ENCODE results near the gene GDNF. TPM values are rescaled to one million over a fixed set of nuclear protein-coding genes. Genes with fewer than 3 reads are reported as not detected.

The GDNF gene
- total and polyA plus RNA-seq, 3 experiments from 2014 or later, result not detected

GRCh38 chr5:37836235-37836591 lies 3.6 kb downstream of the GDNF start:
- peaks cover 43% of the 10 kb centered on the region for H3K27me3 ChIP-seq (ENCODE audit: insufficient read depth, low read length, poor library complexity, severe bottlenecking)
- Mint-ChIP-seq H3K36me3 (peaks cover 0 to 2% (median 0%) of the 10 kb centered on the region in 3 donors), H3K27ac (no peak overlapping the region), H3K27me3 (peaks cover 62 to 85% of the 10 kb centered on the region in 2 donors), H3K9me3 (peaks cover 0 to 2% (median 0%) of the 10 kb centered on the region in 5 donors), H3K4me1 (peaks cover 18 to 49% (median 19%) of the 10 kb centered on the region in 3 donors), H3K4me3 (peak overlapping the region in 1 of 7 donors; percentile 36)
- no peak overlapping the region for H3K4me3 ChIP-seq (ENCODE audit: low read length)
- no peak overlapping the region for H3K27ac ChIP-seq (ENCODE audit: low read depth, low read length)
- no peaks in the 10 kb centered on the region for H3K9me3 ChIP-seq (ENCODE audit: low read length)
- no peak for DNase-seq
- no peaks in the 10 kb centered on the region for H3K36me3 ChIP-seq (ENCODE audit: insufficient read depth, low read length)
- CTCF ChIA-PET, result no interaction called here
- POLR2A ChIA-PET, result no interaction called here
- H3K4me1 ChIP-seq (ENCODE audit: insufficient read depth, low read length), result peaks cover 8% of the 10 kb centered on the region

DNA sequence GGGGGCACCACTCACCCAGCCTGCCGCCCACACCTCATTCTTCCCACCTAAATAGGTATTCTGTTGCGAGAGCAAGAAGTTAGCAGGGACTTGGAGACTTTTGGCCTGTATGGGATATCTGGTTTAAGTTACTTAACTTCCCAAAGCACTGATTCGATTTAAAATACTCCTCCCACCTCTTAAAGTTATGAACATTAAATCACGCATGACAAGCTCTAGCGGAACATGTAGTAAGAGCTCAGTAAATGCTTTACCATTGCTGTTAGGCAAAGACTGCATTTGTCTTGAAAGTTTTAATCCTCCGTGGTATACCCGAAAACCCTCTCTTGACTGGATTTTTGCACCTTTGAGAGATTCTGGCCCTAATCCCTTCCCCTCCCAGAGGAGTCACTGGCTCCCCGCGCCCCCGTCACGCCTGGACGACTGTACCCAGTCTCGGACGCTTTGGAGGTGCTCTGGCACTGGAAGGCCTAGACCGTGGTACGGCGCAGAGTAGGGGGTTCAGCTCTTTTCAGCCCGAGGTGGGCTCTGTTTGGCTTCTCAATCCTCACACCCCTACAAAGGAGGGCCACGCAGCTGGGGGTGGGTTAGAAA lies 4.4 kb downstream of the GDNF start:
- Histone ChIP-seq H3K4me3 (ENCODE audit: low read length) (no peak overlapping the region), H3K27ac (ENCODE audit: low read depth, low read length) (no peak overlapping the region), H3K27me3 (ENCODE audit: insufficient read depth, low read length, poor library complexity, severe bottlenecking) (peaks cover 37% of the 10 kb centered on the region), H3K36me3 (ENCODE audit: insufficient read depth, low read length) (no peaks in the 10 kb centered on the region), H3K4me1 (ENCODE audit: insufficient read depth, low read length) (peaks cover 8% of the 10 kb centered on the region), H3K9me3 (ENCODE audit: low read length) (no peaks in the 10 kb centered on the region)
- peaks cover 0 to 2% (median 0%) of the 10 kb centered on the region in 5 donors for H3K9me3 Mint-ChIP-seq
- peaks cover 18 to 46% (median 19%) of the 10 kb centered on the region in 3 donors for H3K4me1 Mint-ChIP-seq
- peaks cover 0 to 2% (median 0%) of the 10 kb centered on the region in 3 donors for H3K36me3 Mint-ChIP-seq
- no peak overlapping the region for H3K4me3 Mint-ChIP-seq
- no peak for DNase-seq
- peaks cover 62 to 82% of the 10 kb centered on the region in 2 donors for H3K27me3 Mint-ChIP-seq
- ChIA-PET CTCF (no interaction called here), POLR2A (no interaction called here)
- H3K27ac Mint-ChIP-seq, result no peak overlapping the region

- Mint-ChIP-seq H3K4me1 (peaks cover 18 to 45% (median 19%) of the 10 kb centered on the region in 3 donors), H3K9me3 (peaks cover 0 to 2% (median 0%) of the 10 kb centered on the region in 5 donors), H3K27me3 (peaks cover 65 to 88% of the 10 kb centered on the region in 2 donors), H3K36me3 (peaks cover 0 to 2% (median 0%) of the 10 kb centered on the region in 3 donors), H3K27ac (no peak overlapping the region), H3K4me3 (no peak overlapping the region)
- Histone ChIP-seq H3K4me3 (ENCODE audit: low read length) (no peak overlapping the region), H3K27me3 (ENCODE audit: insufficient read depth, low read length, poor library complexity, severe bottlenecking) (peaks cover 37% of the 10 kb centered on the region), H3K4me1 (ENCODE audit: insufficient read depth, low read length) (peaks cover 8% of the 10 kb centered on the region), H3K27ac (ENCODE audit: low read depth, low read length) (no peak overlapping the region), H3K9me3 (ENCODE audit: low read length) (no peaks in the 10 kb centered on the region), H3K36me3 (ENCODE audit: insufficient read depth, low read length) (no peaks in the 10 kb centered on the region)
- ChIA-PET POLR2A (no interaction called here), CTCF (no interaction called here)
- DNase-seq, result no peak
Observed at GRCh38 chr5:37834542-37835379, 5.1 kb downstream of the GDNF start.

DNA sequence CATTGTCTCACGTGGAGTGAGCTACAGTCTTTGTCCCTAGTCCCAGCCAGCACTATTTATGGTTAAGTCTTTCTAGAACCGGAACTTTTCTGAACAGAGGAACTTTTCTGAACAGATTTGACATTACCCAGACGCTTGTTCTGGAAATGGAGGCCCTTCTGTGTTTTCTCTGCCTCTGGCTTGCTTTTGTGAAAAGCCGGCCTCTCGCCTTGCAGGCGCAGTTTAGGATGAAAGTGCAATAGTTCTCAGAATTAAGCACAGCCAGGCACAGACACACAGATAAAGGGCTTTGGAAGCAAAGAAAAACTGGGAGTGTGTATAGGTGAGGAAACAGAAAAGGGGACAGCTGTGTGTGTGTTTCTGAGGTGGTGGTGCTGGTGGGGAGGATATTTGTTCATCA lies 5.9 kb downstream of the GDNF start:
- no peak overlapping the region for H3K27ac ChIP-seq (ENCODE audit: low read depth, low read length)
- peaks cover 8% of the 10 kb centered on the region for H3K4me1 ChIP-seq (ENCODE audit: insufficient read depth, low read length)
- H3K36me3 ChIP-seq (ENCODE audit: insufficient read depth, low read length), result no peaks in the 10 kb centered on the region
- Mint-ChIP-seq H3K4me1 (peaks cover 16 to 41% (median 18%) of the 10 kb centered on the region in 3 donors), H3K27me3 (peaks cover 61 to 89% of the 10 kb centered on the region in 2 donors), H3K4me3 (peak overlapping the region in 1 of 7 donors; percentile 12), H3K27ac (peak overlapping the region in 1 of 8 donors; percentile 72), H3K9me3 (peaks cover 0 to 2% (median 0%) of the 10 kb centered on the region in 5 donors), H3K36me3 (peaks cover 0 to 2% (median 0%) of the 10 kb centered on the region in 3 donors)
- CTCF ChIA-PET, result no interaction called here
- peaks cover 37% of the 10 kb centered on the region for H3K27me3 ChIP-seq (ENCODE audit: insufficient read depth, low read length, poor library complexity, severe bottlenecking)
- H3K9me3 ChIP-seq (ENCODE audit: low read length), result no peaks in the 10 kb centered on the region
- POLR2A ChIA-PET, result no interaction called here
- no peak for DNase-seq
- H3K4me3 ChIP-seq (ENCODE audit: low read length), result no peak overlapping the region

GRCh38 chr5:37831821-37832534 lies 7.9 kb downstream of the GDNF start:
- no peak overlapping the region for H3K27ac Mint-ChIP-seq
- H3K4me1 Mint-ChIP-seq, result peaks cover 0 to 22% (median 3%) of the 10 kb centered on the region in 3 donors
- H3K27ac ChIP-seq (ENCODE audit: low read depth, low read length), result no peak overlapping the region
- no peak overlapping the region for H3K4me3 ChIP-seq (ENCODE audit: low read length)
- no peaks in the 10 kb centered on the region for H3K36me3 ChIP-seq (ENCODE audit: insufficient read depth, low read length)
- H3K9me3 ChIP-seq (ENCODE audit: low read length), result no peaks in the 10 kb centered on the region
- H3K36me3 Mint-ChIP-seq, result no peaks in the 10 kb centered on the region
- ChIA-PET POLR2A (no interaction called here), CTCF (no interaction called here)
- H3K4me3 Mint-ChIP-seq, result no peak overlapping the region
- DNase-seq, result no peak
- H3K27me3 ChIP-seq (ENCODE audit: insufficient read depth, low read length, poor library complexity, severe bottlenecking), result peaks cover 24% of the 10 kb centered on the region
- H3K9me3 Mint-ChIP-seq, result no peaks in the 10 kb centered on the region
- H3K4me1 ChIP-seq (ENCODE audit: insufficient read depth, low read length), result no peaks in the 10 kb centered on the region
- peaks cover 45 to 77% of the 10 kb centered on the region in 2 donors for H3K27me3 Mint-ChIP-seq

DNA sequence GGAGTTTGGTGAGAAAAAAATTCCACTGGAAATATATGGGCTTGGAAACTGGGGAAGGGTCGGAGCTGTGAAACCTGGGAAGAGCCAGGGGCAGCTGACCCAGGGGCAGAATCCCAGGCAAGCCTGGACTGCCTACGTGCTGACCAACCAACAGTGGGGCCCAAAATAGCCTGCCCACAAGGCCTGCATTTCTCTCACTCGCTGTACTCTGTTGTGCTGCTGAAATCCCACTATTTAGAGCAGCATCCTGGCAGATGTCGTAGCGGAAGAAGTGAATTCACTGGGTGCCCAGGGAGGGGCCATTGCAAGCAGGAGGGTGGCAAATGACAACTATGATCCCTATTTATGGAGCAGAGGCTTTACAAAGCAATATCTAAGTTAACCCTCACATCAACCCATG lies 9.5 kb downstream of the GDNF start:
- H3K36me3 Mint-ChIP-seq, result no peaks in the 10 kb centered on the region

GRCh38 chr5:37825334-37825915 lies 14.4 kb downstream of the GDNF start:
- H3K4me3 Mint-ChIP-seq, result no peak overlapping the region
- no peak overlapping the region for H3K4me3 ChIP-seq (ENCODE audit: low read length)
- no peaks in the 10 kb centered on the region for H3K27me3 ChIP-seq (ENCODE audit: insufficient read depth, low read length, poor library complexity, severe bottlenecking)
- ChIA-PET POLR2A (no interaction called here), CTCF (no interaction called here)
- H3K27ac Mint-ChIP-seq, result no peak overlapping the region
- H3K27ac ChIP-seq (ENCODE audit: low read depth, low read length), result no peak overlapping the region
- no peaks in the 10 kb centered on the region for H3K36me3 Mint-ChIP-seq
- no peaks in the 10 kb centered on the region for H3K9me3 Mint-ChIP-seq
- no peaks in the 10 kb centered on the region for H3K4me1 Mint-ChIP-seq
- no peak for DNase-seq
- no peaks in the 10 kb centered on the region for H3K36me3 ChIP-seq (ENCODE audit: insufficient read depth, low read length)
- no peaks in the 10 kb centered on the region for H3K4me1 ChIP-seq (ENCODE audit: insufficient read depth, low read length)
- no peaks in the 10 kb centered on the region for H3K9me3 ChIP-seq (ENCODE audit: low read length)
- peaks cover 9 to 32% of the 10 kb centered on the region in 2 donors for H3K27me3 Mint-ChIP-seq

More for the DNA sequence above, 9.5 kb downstream of the GDNF start:
- no peak overlapping the region for H3K4me3 Mint-ChIP-seq
- Histone ChIP-seq H3K4me3 (ENCODE audit: low read length) (no peak overlapping the region), H3K36me3 (ENCODE audit: insufficient read depth, low read length) (no peaks in the 10 kb centered on the region), H3K4me1 (ENCODE audit: insufficient read depth, low read length) (no peaks in the 10 kb centered on the region), H3K9me3 (ENCODE audit: low read length) (no peaks in the 10 kb centered on the region), H3K27ac (ENCODE audit: low read depth, low read length) (no peak overlapping the region), H3K27me3 (ENCODE audit: insufficient read depth, low read length, poor library complexity, severe bottlenecking) (peaks cover 13% of the 10 kb centered on the region)
- H3K27ac Mint-ChIP-seq, result no peak overlapping the region
- ChIA-PET CTCF (interaction anchor here (0.7 kb wide), 1 partner anchor 9 kb away, joined by 3 read pairs; no protein-coding TSS in a partner anchor), POLR2A (no interaction called here)
- peaks cover 33 to 71% of the 10 kb centered on the region in 2 donors for H3K27me3 Mint-ChIP-seq
- DNase-seq, result no peak
- peaks cover 0 to 8% (median 2%) of the 10 kb centered on the region in 3 donors for H3K4me1 Mint-ChIP-seq
- H3K9me3 Mint-ChIP-seq, result no peaks in the 10 kb centered on the region
